Measurements from ENCODE around the gene CPED1.
"Not testable (repeated sequence)": the region's sequence is repeated elsewhere in the genome, so short reads cannot be mapped to it uniquely, and the experiment has no call there.

The CPED1 gene

GRCh38 chr7:121105262-121105661 is 116.8 kb downstream of the CPED1 start:
- in situ Hi-C loops (cut with HindIII; ENCODE audit: low sequenced_read_pairs): no loop called here
- no peak overlapping the region for H3K4me3 ChIP-seq (ENCODE audit: low read depth, low read length)
- no peak for TF ChIP-seq CTCF (IDR thresholded peaks at IDR 0.05; ENCODE audit: low read depth, low read length)
- DNase-seq (ENCODE audit: low read depth, low spot score): no peak

GRCh38 chr7:121107923-121108498 is 119.5 kb downstream of the CPED1 start:
- in situ Hi-C loops (cut with HindIII; ENCODE audit: low sequenced_read_pairs): no loop called here
- no peak overlapping the region for H3K4me3 ChIP-seq (ENCODE audit: low read depth, low read length)
- peak; percentile 79 for DNase-seq (ENCODE audit: low read depth, low spot score)
- TF ChIP-seq CTCF (IDR thresholded peaks at IDR 0.05; ENCODE audit: low read depth, low read length): peak; percentile 64

GRCh38 chr7:121109145-121109544 is 120.6 kb downstream of the CPED1 start:
- no peak for DNase-seq (ENCODE audit: low read depth, low spot score)
- no peak overlapping the region for H3K4me3 ChIP-seq (ENCODE audit: low read depth, low read length)
- in situ Hi-C loops (cut with HindIII; ENCODE audit: low sequenced_read_pairs): no loop called here
- no peak for TF ChIP-seq CTCF (IDR thresholded peaks at IDR 0.05; ENCODE audit: low read depth, low read length)

GRCh38 chr7:121113288-121113687 is 124.8 kb downstream of the CPED1 start:
- no peak overlapping the region for H3K4me3 ChIP-seq (ENCODE audit: low read depth, low read length)
- in situ Hi-C loops (cut with HindIII; ENCODE audit: low sequenced_read_pairs): no loop called here
- TF ChIP-seq CTCF (IDR thresholded peaks at IDR 0.05; ENCODE audit: low read depth, low read length): no peak
- peak; percentile 47 for DNase-seq (ENCODE audit: low read depth, low spot score)

- DNase-seq (ENCODE audit: low read depth, low spot score): no peak
- no peak for TF ChIP-seq CTCF (IDR thresholded peaks at IDR 0.05; ENCODE audit: low read depth, low read length)
- in situ Hi-C loops (cut with HindIII; ENCODE audit: low sequenced_read_pairs): no loop called here
- no peak overlapping the region for H3K4me3 ChIP-seq (ENCODE audit: low read depth, low read length)
These were observed 127.9 kb downstream of the CPED1 start for GRCh38 chr7:121116396-121116795.

- TF ChIP-seq CTCF (IDR thresholded peaks at IDR 0.05; ENCODE audit: low read depth, low read length): no peak
- in situ Hi-C loops (cut with HindIII; ENCODE audit: low sequenced_read_pairs): no loop called here
These were observed 130.5 kb downstream of the CPED1 start for GRCh38 chr7:121119047-121119446.

GRCh38 chr7:121123032-121123431 is 134.5 kb downstream of the CPED1 start:
- no peak for TF ChIP-seq CTCF (IDR thresholded peaks at IDR 0.05; ENCODE audit: low read depth, low read length)
- in situ Hi-C loops (cut with HindIII; ENCODE audit: low sequenced_read_pairs): no loop called here
- H3K4me3 ChIP-seq (ENCODE audit: low read depth, low read length): no peak overlapping the region
- no peak for DNase-seq (ENCODE audit: low read depth, low spot score)

More at GRCh38 chr7:121119047-121119446, 130.5 kb downstream of the CPED1 start:
- no peak overlapping the region for H3K4me3 ChIP-seq (ENCODE audit: low read depth, low read length)
- DNase-seq (ENCODE audit: low read depth, low spot score): no peak

- DNase-seq (ENCODE audit: low read depth, low spot score); H3K4me3 ChIP-seq (ENCODE audit: low read depth, low read length); in situ Hi-C loops (cut with HindIII; ENCODE audit: low sequenced_read_pairs): not testable (repeated sequence)
These were observed 136.9 kb downstream of the CPED1 start for GRCh38 chr7:121125454-121125853.

Measured in astrocyte of the spinal cord (primary cell).